ENCODE data around the gene G6PC3. TPM values are rescaled to one million over a fixed set of nuclear protein-coding genes. Genes with fewer than 3 reads are reported as not detected.
"Not testable (repeated sequence)": the region's sequence is repeated elsewhere in the genome, so short reads cannot be mapped to it uniquely, and the experiment has no call there.

Gene G6PC3
- total RNA-seq, 1 donor from 2014 or later: 51.2 TPM

DNA sequence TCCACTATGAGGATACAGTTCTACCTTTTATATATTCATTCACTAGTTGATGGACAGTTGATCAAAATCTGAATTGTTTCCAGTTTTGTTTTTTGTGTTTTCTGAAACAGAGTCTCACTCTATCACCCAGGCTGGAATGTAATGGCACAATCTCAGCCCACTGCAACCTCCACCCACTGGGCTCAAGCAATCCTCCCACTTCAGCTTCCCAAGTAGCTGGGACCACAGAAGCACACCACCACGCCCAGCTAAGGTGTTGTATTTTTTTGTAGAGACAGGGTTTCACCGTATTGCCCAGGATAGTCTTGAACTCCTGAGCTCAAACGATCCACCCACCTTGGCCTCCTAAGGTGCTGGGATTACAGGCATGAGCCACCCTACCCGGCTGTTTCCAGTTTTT is 25.0 kb upstream of the G6PC3 start:
- Mint-ChIP-seq H3K36me3 (ENCODE audit: unreplicated experiment) (no peaks in the 10 kb centered on the region), H3K27ac (ENCODE audit: unreplicated experiment) (no peak overlapping the region), H3K4me3 (ENCODE audit: unreplicated experiment) (no peak overlapping the region), H3K4me1 (ENCODE audit: low read depth, unreplicated experiment) (peaks cover 10% of the 10 kb centered on the region), H3K9me3 (ENCODE audit: unreplicated experiment) (peaks cover 2% of the 10 kb centered on the region), H3K27me3 (ENCODE audit: unreplicated experiment) (peaks cover 6% of the 10 kb centered on the region)
- no peak for DNase-seq
- TF ChIP-seq, protein P1, sequence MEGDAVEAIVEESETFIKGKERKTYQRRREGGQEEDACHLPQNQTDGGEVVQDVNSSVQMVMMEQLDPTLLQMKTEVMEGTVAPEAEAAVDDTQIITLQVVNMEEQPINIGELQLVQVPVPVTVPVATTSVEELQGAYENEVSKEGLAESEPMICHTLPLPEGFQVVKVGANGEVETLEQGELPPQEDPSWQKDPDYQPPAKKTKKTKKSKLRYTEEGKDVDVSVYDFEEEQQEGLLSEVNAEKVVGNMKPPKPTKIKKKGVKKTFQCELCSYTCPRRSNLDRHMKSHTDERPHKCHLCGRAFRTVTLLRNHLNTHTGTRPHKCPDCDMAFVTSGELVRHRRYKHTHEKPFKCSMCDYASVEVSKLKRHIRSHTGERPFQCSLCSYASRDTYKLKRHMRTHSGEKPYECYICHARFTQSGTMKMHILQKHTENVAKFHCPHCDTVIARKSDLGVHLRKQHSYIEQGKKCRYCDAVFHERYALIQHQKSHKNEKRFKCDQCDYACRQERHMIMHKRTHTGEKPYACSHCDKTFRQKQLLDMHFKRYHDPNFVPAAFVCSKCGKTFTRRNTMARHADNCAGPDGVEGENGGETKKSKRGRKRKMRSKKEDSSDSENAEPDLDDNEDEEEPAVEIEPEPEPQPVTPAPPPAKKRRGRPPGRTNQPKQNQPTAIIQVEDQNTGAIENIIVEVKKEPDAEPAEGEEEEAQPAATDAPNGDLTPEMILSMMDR (IDR thresholded peaks at IDR 0.05; ENCODE audit: partially characterized antibody, unreplicated experiment): no peak

DNA sequence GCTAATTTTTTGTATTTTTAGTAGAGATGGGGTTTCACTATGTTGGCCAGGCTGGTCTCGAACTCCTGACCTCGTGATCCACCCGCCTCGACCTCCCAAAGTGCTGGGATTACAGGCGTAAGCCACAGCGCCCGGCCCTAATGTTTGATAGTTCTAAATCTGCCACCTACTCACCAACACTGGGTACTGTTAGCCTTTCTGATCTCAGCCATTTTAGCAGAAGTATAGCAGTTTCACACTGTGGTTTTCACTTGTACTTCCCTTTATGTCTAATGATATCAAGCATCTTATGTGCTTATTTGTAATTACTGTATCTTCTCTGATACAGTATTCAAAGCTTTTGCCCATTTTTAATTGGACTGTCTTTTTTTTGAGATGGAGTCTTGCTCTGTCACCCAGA is 23.6 kb upstream of the G6PC3 start:
- H3K27ac Mint-ChIP-seq (ENCODE audit: unreplicated experiment); H3K9me3 Mint-ChIP-seq (ENCODE audit: unreplicated experiment); H3K4me3 Mint-ChIP-seq (ENCODE audit: unreplicated experiment): not testable (repeated sequence)

DNA sequence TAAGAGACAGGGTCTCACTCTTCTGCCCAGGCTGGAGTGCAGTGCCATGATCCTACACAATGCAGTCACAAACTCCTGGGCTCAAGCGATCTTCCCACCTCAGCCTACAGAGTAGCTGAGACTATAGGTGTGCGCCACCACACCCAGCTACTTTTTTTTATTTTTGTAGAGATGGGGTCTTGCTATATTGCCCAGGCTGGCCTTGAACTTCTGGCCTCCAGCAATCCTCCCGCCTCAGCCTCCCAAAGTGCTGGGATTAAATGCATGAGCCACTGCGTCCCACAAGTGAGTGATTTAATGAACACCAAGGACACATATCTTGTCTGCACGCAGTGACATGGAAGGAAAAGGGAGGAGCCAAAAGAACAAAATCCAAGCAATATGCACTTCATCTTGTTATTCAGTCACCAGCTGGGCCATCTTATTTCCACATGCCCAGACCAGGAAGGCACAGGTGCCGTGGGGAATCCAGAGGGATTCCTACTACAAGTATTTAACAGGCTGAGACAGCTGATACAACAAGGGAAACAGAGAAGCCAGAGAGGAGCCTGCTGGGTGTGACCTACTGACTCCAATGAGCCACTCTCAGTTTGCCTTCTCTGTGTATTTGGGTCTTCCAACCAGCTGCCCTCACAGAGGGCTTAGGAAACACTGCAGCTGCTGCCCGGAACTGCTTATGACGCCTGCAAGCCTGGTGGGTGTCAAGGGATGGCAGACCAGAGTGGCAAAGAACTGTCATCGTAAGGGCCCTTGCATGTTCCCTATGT is 21.1 kb upstream of the G6PC3 start:
- DNase-seq: peak; percentile 31
- H3K4me1 Mint-ChIP-seq (ENCODE audit: low read depth, unreplicated experiment): peaks cover 2% of the 10 kb centered on the region
- H3K9me3 Mint-ChIP-seq (ENCODE audit: unreplicated experiment): no peaks in the 10 kb centered on the region
- H3K27me3 Mint-ChIP-seq (ENCODE audit: unreplicated experiment): peaks cover 5% of the 10 kb centered on the region
- H3K4me3 Mint-ChIP-seq (ENCODE audit: unreplicated experiment): no peak overlapping the region
- no peaks in the 10 kb centered on the region for H3K36me3 Mint-ChIP-seq (ENCODE audit: unreplicated experiment)
- H3K27ac Mint-ChIP-seq (ENCODE audit: unreplicated experiment): peak overlapping the region; percentile 62
- TF ChIP-seq, protein P1 (IDR thresholded peaks at IDR 0.05; ENCODE audit: partially characterized antibody, unreplicated experiment): no peak

More for the DNA sequence above, 23.6 kb upstream of the G6PC3 start:
- DNase-seq; H3K27me3 Mint-ChIP-seq (ENCODE audit: unreplicated experiment); H3K4me1 Mint-ChIP-seq (ENCODE audit: low read depth, unreplicated experiment); H3K36me3 Mint-ChIP-seq (ENCODE audit: unreplicated experiment): not testable (repeated sequence)

DNA sequence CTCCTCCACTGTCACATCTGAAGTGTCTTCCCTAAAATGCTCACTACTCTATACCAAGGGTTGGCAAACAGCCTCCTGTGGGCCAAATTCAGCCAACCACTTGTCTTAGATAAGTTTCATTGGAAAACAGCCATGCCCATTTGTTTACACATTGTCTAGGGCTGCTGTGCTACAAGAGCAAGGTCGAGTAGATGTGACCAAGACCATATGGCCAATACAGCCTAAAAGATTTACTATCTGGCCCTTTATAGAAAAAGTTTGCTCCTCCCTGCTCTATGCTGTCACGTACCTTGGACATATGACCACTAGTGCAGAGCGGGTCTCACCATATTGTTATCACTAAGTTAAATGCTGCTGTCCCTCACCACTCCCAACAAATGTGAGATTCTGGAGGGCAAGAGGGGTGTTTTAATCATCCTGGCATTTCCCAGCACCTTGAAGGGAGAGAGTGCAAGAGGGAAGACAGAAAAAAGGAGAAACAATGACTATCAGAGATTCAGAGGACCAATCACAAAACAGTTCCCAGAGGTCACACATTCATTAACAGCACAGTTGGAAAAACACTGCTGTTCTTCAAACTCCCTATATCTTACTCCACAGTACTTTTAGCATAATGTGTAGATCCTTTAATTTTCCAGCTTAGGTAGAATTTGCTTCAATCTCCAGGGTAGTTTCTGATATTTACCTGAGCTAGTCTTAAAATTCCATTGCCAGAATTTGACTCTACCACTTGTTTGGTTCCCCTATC is 17.2 kb upstream of the G6PC3 start:
- Mint-ChIP-seq H3K9me3 (ENCODE audit: unreplicated experiment) (no peaks in the 10 kb centered on the region), H3K27ac (ENCODE audit: unreplicated experiment) (no peak overlapping the region), H3K27me3 (ENCODE audit: unreplicated experiment) (peaks cover 5% of the 10 kb centered on the region), H3K4me1 (ENCODE audit: low read depth, unreplicated experiment) (peaks cover 2% of the 10 kb centered on the region), H3K4me3 (ENCODE audit: unreplicated experiment) (no peak overlapping the region), H3K36me3 (ENCODE audit: unreplicated experiment) (no peaks in the 10 kb centered on the region)
- TF ChIP-seq, protein P1 (IDR thresholded peaks at IDR 0.05; ENCODE audit: partially characterized antibody, unreplicated experiment): no peak
- no peak for DNase-seq

DNA sequence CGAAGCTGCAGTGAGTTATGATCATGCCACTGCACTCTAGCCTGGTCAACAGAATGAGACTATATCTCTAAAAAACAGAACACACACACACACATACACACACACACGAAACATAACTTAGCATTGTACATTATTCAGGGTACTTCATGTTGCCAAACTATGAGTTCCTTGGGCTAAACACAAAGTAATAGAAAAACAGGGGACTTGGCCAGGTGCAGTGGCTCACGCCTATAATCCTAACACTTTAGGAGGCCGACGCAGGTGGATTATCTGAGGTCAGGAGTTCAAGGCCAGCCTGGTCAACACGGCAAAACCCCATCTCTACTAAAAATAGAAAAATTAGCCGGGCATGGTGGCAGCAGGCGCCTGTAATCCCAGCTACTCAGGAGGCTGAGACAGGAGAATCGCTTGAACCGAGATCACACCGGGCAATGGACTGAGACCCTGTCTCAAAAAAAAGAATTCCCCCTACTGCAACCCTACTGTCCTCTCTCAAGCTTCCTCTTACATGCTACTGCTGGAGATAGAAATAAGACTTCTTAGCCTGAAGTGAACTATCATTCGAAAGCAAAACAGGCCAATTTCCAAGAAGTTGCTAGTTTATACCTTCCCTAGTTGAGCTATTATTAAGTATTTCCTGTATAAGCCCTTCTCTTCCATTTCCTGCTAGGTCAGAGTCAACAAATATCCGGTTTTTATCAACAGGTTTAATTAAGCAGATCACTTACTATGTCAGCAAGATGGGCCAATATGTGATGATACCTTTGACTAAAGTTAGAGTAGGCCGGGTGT is 11.2 kb upstream of the G6PC3 start:
- Mint-ChIP-seq H3K27me3 (ENCODE audit: unreplicated experiment) (peaks cover 2% of the 10 kb centered on the region), H3K4me1 (ENCODE audit: low read depth, unreplicated experiment) (no peaks in the 10 kb centered on the region), H3K36me3 (ENCODE audit: unreplicated experiment) (no peaks in the 10 kb centered on the region), H3K9me3 (ENCODE audit: unreplicated experiment) (no peaks in the 10 kb centered on the region), H3K4me3 (ENCODE audit: unreplicated experiment) (no peak overlapping the region), H3K27ac (ENCODE audit: unreplicated experiment) (no peak overlapping the region)
- TF ChIP-seq, protein P1 (IDR thresholded peaks at IDR 0.05; ENCODE audit: partially characterized antibody, unreplicated experiment): no peak
- DNase-seq: no peak
